Measurements from ENCODE around the gene ATXN1. TPM values are rescaled to one million over a fixed set of nuclear protein-coding genes. Genes with fewer than 3 reads are reported as not detected.
A peak's percentile ranks its signal among the peaks of the same experiment; 100 is the strongest.
"Not testable (repeated sequence)": the region's sequence is repeated elsewhere in the genome, so short reads cannot be mapped to it uniquely, and the experiment has no call there.

Gene ATXN1
- total RNA-seq, 2 donors from 2014 or later: 21.6 to 25.4 TPM

DNA sequence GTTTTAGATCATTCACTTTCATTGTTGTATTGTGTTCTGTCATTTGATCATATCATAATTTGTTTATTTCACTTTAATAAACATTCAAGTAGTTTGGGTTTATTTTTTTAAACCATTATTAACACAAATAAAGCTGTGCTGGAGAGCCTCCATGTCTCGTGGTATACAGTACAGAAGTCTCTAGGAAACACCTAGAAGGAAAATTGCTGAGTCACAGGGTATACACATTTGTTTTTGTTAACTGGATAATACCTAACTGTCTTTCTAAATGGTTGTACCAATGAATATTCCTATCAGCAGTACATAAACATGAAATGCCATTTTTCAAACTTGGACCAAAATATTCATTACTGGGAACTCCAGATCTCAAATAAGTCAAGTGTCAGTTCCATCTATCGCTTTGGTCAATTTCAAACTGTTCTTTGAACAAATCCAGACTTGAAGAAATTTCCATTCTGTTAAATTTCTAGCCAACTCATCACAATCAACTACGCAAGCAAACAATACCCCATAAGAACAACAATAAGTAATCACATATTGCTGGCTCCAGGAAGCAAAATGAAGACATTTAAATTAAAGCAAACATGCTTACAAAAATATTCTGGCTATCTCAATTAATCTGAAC is 138.1 kb downstream of the ATXN1 start:
- Mint-ChIP-seq H3K9me3 (peaks cover 0 to 4% of the 10 kb centered on the region in 2 donors), H3K27ac (no peak overlapping the region), H3K36me3 (peaks cover 0 to 10% of the 10 kb centered on the region in 2 donors)
- DNase-seq (ENCODE audit: low spot score in 2 of 2) (no peak), ATAC-seq (no peak)

GRCh38 chr6:16622193-16622592 is 139.1 kb downstream of the ATXN1 start:
- DNase-seq (ENCODE audit: low spot score in 2 of 2): no peak
- no peak for ATAC-seq
- peaks cover 0 to 4% of the 10 kb centered on the region in 2 donors for H3K9me3 Mint-ChIP-seq
- H3K36me3 Mint-ChIP-seq: peaks cover 0 to 9% of the 10 kb centered on the region in 2 donors
- H3K27ac Mint-ChIP-seq: no peak overlapping the region

GRCh38 chr6:16621002-16621401 is 140.3 kb downstream of the ATXN1 start:
- DNase-seq (ENCODE audit: low spot score in 2 of 2) (no peak), ATAC-seq (no peak)
- Mint-ChIP-seq H3K36me3 (peaks cover 0 to 9% of the 10 kb centered on the region in 2 donors), H3K27ac (no peak overlapping the region), H3K9me3 (peaks cover 0 to 4% of the 10 kb centered on the region in 2 donors)

- Mint-ChIP-seq H3K36me3 (peaks cover 0 to 9% of the 10 kb centered on the region in 2 donors), H3K9me3 (peaks cover 0 to 4% of the 10 kb centered on the region in 2 donors), H3K27ac (no peak overlapping the region)
- ATAC-seq: no peak
- no peak for DNase-seq (ENCODE audit: low spot score in 2 of 2)
These were observed 141.5 kb downstream of the ATXN1 start for GRCh38 chr6:16619777-16620176.

GRCh38 chr6:16618962-16619361 is 142.3 kb downstream of the ATXN1 start:
- peaks cover 0 to 4% of the 10 kb centered on the region in 2 donors for H3K9me3 Mint-ChIP-seq
- DNase-seq (ENCODE audit: low spot score in 2 of 2) (no peak), ATAC-seq (no peak)
- H3K27ac Mint-ChIP-seq: no peak overlapping the region
- H3K36me3 Mint-ChIP-seq: peaks cover 0 to 7% of the 10 kb centered on the region in 2 donors

DNA sequence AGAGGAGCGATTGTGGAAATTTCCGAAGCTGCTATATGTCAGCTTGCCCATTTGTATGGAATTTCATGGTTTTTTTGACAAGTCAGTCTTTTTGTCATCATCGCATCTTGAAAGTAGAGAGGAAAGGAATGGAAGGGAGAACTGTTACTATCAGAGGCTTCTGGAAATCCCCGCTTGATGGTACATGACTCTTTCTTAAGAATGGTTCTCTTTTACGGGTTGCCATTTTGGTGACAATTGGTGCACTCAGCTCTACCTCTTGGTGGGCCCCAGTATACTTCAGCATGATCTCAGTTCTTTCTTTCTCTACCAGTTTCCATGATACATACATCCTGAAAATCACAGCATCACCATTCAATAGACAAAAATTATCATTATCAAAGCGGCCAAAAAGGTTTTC is 146.0 kb downstream of the ATXN1 start:
- H3K9me3 Mint-ChIP-seq; H3K36me3 Mint-ChIP-seq; DNase-seq (ENCODE audit: low spot score in 2 of 2); ATAC-seq; H3K27ac Mint-ChIP-seq: not testable (repeated sequence)

DNA sequence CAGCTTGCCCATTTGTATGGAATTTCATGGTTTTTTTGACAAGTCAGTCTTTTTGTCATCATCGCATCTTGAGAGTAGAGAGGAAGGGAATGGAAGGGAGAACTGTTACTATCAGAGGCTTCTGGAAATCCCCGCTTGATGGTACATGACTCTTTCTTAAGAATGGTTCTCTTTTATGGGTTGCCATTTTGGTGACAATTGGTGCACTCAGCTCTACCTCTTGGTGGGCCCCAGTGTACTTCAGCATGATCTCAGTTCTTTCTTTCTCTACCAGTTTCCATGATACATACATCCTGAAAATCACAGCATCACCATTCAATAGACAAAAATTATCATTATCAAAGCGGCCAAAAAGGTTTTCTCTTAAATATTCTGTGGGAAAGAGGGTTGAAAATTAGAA is 147.1 kb downstream of the ATXN1 start:
- H3K36me3 Mint-ChIP-seq; DNase-seq (ENCODE audit: low spot score in 2 of 2); H3K27ac Mint-ChIP-seq; H3K9me3 Mint-ChIP-seq: not testable (repeated sequence)
- peak in 1 of 2 donors; percentile 28 for ATAC-seq

DNA sequence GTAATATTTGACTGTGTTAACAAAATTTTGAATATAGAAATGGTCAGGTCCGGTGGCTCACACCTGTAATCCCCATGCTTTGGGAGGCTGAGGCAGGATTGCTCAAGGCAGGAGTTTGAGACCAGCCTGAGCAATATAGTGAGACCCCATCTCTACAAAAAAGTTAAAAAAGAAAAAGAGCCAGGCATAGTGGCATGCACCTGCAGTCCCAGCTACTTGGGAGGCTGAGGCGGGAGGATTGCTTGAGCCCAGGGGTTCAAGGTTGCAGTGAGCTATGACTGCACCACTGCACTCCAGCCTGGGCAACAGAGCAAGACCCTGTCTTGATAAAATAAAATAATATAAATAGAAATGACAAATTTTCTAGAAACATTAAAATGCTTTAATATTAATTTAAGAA is 147.8 kb downstream of the ATXN1 start:
- not testable (repeated sequence) for H3K27ac Mint-ChIP-seq; H3K36me3 Mint-ChIP-seq; H3K9me3 Mint-ChIP-seq; DNase-seq (ENCODE audit: low spot score in 2 of 2); ATAC-seq

- H3K9me3 Mint-ChIP-seq: peaks cover 0 to under 1% of the 10 kb centered on the region in 2 donors
- ATAC-seq: no peak
- no peak overlapping the region for H3K27ac Mint-ChIP-seq
- peaks cover 5 to 11% of the 10 kb centered on the region in 2 donors for H3K36me3 Mint-ChIP-seq
- DNase-seq (ENCODE audit: low spot score in 2 of 2): no peak
These were observed 152.8 kb downstream of the ATXN1 start for GRCh38 chr6:16608444-16608843.

DNA sequence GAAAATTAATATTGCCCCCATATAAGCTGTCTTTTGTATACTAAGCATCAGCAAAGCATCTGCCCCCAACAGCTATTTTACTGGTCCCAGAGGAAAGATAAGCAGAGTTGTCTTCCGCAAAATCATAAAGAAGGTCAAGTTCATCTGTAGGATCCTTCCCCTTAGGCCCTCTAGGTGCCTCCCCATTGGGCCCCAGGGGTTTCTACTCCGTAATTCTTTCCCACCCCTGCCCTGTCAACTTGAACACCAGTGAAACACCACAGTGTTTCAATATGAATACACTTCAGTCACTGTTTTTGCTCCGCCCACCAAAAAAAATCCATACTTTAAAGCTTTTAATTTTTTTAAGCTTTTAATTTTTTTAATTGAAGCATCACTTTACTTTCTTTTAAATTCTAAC is 159.2 kb downstream of the ATXN1 start:
- DNase-seq (ENCODE audit: low spot score in 2 of 2) (peak in 1 of 2 donors; percentile 54), ATAC-seq (peak; percentile 99 to 100)
- H3K27ac Mint-ChIP-seq: no peak overlapping the region
- H3K9me3 Mint-ChIP-seq: peaks cover 0 to 3% of the 10 kb centered on the region in 2 donors
- H3K36me3 Mint-ChIP-seq: peaks cover 5 to 8% of the 10 kb centered on the region in 2 donors

GRCh38 chr6:16600701-16601100 is 160.6 kb downstream of the ATXN1 start:
- no peak overlapping the region for H3K27ac Mint-ChIP-seq
- H3K9me3 Mint-ChIP-seq: peaks cover 0 to 3% of the 10 kb centered on the region in 2 donors
- DNase-seq (ENCODE audit: low spot score in 2 of 2): no peak
- no peak for ATAC-seq
- H3K36me3 Mint-ChIP-seq: peaks cover 5 to 8% of the 10 kb centered on the region in 2 donors

GRCh38 chr6:16600026-16600425 is 161.2 kb downstream of the ATXN1 start:
- ATAC-seq: no peak
- H3K27ac Mint-ChIP-seq: no peak overlapping the region
- H3K9me3 Mint-ChIP-seq: peaks cover 0 to 3% of the 10 kb centered on the region in 2 donors
- H3K36me3 Mint-ChIP-seq: peaks cover 5 to 8% of the 10 kb centered on the region in 2 donors
- DNase-seq (ENCODE audit: low spot score in 2 of 2): no peak

DNA sequence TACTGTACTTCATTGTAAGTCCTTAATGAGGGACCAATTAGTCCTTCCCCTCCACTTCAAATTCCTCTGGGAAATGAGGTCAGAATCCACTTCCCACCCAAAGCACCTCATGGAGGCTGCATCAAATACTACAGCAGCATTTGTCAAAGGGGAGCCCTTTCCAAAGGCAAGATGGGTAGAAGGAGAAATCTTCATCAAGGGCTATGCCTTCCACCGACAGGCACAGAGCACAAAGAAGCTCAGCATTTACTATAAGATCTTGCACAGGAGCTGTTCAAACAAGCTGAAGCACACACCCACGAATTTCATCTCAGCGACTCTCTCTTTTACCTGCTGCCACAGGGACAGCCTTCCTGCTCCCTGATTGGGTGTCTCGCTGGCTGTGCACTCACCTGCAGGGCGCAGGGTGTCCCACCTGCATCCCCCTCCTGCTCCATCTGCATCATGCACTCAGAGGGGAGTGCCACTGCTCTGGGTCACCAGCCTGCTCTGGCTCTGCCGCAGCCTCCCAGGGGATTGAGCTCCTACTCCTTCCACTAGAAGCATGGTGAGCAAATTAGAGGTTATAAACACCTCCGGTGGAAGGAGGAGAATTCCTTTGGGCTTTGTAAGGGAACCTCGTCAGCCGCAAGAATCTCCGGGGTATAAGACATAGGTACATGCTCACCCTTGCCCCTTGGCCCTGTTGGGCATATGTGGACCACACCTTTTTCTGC is 164.5 kb downstream of the ATXN1 start:
- Mint-ChIP-seq H3K27ac (no peak overlapping the region), H3K36me3 (no peaks in the 10 kb centered on the region), H3K9me3 (peaks cover 4 to 5% of the 10 kb centered on the region in 2 donors)
- DNase-seq (ENCODE audit: low spot score in 2 of 2) (no peak), ATAC-seq (no peak)

DNA sequence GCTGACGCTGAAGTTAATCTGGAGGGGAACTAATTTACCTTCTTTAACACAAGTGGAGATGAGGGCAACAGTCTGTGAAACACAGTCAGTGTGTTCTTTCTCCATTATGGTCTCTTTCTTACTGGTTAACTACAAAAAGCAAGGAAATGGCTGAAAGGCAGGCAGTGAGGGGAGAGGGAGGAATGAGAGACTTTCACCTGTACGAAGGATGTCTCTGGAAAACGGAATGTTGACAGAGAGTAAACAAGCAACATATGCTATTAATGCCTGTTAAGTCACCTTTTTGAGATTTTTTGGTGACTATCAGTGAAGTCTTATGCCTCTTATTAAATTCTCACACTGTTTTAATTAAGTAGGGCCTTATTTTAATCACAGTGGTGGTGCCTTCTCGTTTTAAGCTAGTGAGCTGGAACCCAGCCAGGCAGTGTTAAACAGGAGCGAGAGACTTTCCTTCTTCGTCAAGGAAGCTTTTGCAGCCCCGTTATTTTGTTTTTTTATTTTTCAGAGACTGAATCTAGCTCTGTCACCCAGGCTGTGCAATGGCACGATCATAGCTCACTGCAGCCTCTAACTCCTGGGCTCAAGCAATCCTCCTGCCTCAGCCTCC is 165.6 kb downstream of the ATXN1 start:
- Mint-ChIP-seq H3K27ac (no peak overlapping the region), H3K36me3 (no peaks in the 10 kb centered on the region), H3K9me3 (peaks cover 4 to 5% of the 10 kb centered on the region in 2 donors)
- DNase-seq (ENCODE audit: low spot score in 2 of 2): no peak
- no peak for ATAC-seq

DNA sequence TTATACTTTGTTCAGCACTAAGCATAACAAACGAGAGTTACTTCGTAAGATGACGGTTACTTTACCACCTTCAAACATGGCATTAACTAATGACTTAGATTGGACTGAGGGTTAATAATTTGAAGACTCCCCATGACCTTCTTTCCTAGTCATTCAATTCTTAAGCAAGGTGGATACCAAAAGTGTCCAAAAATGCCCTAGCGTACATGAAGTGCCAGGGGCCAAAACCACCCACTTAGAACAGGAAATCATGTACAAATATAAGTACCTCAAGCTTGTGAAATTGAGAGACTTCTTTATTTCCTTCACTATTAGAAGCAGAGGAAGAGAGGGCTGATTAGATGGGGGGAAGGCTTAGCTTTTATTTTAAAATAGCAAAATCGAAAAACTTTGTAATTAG is 166.4 kb downstream of the ATXN1 start:
- ATAC-seq (no peak), DNase-seq (ENCODE audit: low spot score in 2 of 2) (no peak)
- H3K27ac Mint-ChIP-seq: no peak overlapping the region
- H3K36me3 Mint-ChIP-seq: no peaks in the 10 kb centered on the region
- peaks cover 4 to 5% of the 10 kb centered on the region in 2 donors for H3K9me3 Mint-ChIP-seq

GRCh38 chr6:16592223-16592911 is 168.9 kb downstream of the ATXN1 start:
- no peaks in the 10 kb centered on the region for H3K36me3 Mint-ChIP-seq
- no peak for DNase-seq (ENCODE audit: low spot score in 2 of 2)
- peaks cover 4 to 9% of the 10 kb centered on the region in 2 donors for H3K9me3 Mint-ChIP-seq
- ATAC-seq: no peak
- peak overlapping the region in 1 of 2 donors; percentile 65 for H3K27ac Mint-ChIP-seq
